K562 (cell line): ENCODE data around the gene EXOC6. TPM values are rescaled to one million over a fixed set of nuclear protein-coding genes. Genes with fewer than 3 reads are reported as not detected.

Experiments used
- ATAC-seq: fragments of 200-7000 bp; cut with Tn5 transposase; 3 replicates; pipeline ENCODE4 v1.9.1; 2020; ENCODE audit warnings: moderate library complexity
- BruUV-seq: library from RNA; stranded (reverse); fragments of 400-500 nt; replicated peaks from 2 replicates; lab custom pipeline; 2021; lab: Mats Ljungman, UMichigan
- CTCF ChIA-PET: fragments of 300-600 bp; formaldehyde crosslinking; extraction: SDS; loops from one replicate; lab custom pipeline; 2021; ENCODE audit warnings: low intra/inter-chr PET ratio; lab: Yijun Ruan, JAX
- POLR2A ChIA-PET: fragments of 300-600, 350-650 bp; sonication (Branson Sonifier 250); formaldehyde crosslinking; extraction: SDS; loops from one replicate; lab custom pipeline; 2021; ENCODE audit warnings: antibody characterized with exemption, inconsistent platforms; lab: Yijun Ruan, JAX
- DNase-seq, 4 experiments: peaks; one replicate each; pipeline versions ENCODE4 v3.0.0 to v3.0.0-alpha.2; 2011 to 2018; ENCODE audit warnings: low spot score in 3 of 4, mixed read lengths in 3 of 4; ENCODE audit errors: extremely low read depth in 1 of 4
- FAIRE-seq: peaks from 2 replicates; lab custom pipeline; 2011; peaks lifted over from hg19 to GRCh38; lab: Jason Lieb, UNC
- H2AFZ ChIP-seq: 2 replicates; pipeline ENCODE4 v1.6.0; 2011; ENCODE audit warnings: low read depth, low read length, control low read depth, inconsistent platforms
- H3K27ac ChIP-seq: fragments of 200-600 bp; 3 replicates; pipeline ENCODE4 v1.8.0; 2011; ENCODE audit warnings: low read depth, mild to moderate bottlenecking, control low read depth, inconsistent platforms, low read length, moderate library complexity, mixed read lengths; ENCODE audit errors: extremely low read depth
- H3K27me3 ChIP-seq, 2 experiments: fragments of 300-600 bp in 1 of 2; 2 replicates in 1 of 2; 3 replicates in 1 of 2; pipeline versions ENCODE4 v1.6.0 to v1.8.0; 2011; ENCODE audit warnings: inconsistent platforms in 2 of 2, low read length in 2 of 2, mild to moderate bottlenecking in 1 of 2, mixed read lengths in 1 of 2, moderate library complexity in 1 of 2; ENCODE audit not compliant: control insufficient read depth in 2 of 2, insufficient read depth in 2 of 2
- H3K36me3 ChIP-seq: fragments of 300-600 bp; 3 replicates; pipeline ENCODE4 v1.8.0; 2011; ENCODE audit warnings: mild to moderate bottlenecking, low read length, inconsistent platforms; ENCODE audit not compliant: control insufficient read depth, insufficient read depth
- H3K4me1 ChIP-seq, 2 experiments: fragments of 200-600 bp in 1 of 2; replicated peaks in 1 of 2; 2 replicates in 1 of 2; 3 replicates in 1 of 2; pipeline versions ENCODE4 v1.5.1 to v1.8.0; 2011; ENCODE audit warnings: inconsistent platforms in 2 of 2, low read length in 2 of 2, mild to moderate bottlenecking in 1 of 2, mixed read lengths in 1 of 2, moderate library complexity in 1 of 2; ENCODE audit not compliant: control insufficient read depth in 2 of 2, insufficient read depth in 2 of 2
- H3K4me2 ChIP-seq: 2 replicates; pipeline ENCODE4 v1.6.1; 2011; ENCODE audit warnings: low read length, control low read depth, inconsistent platforms, mixed read lengths; ENCODE audit not compliant: insufficient read depth
- H3K4me3 ChIP-seq: fragments of 200-600 bp; sonication (generic), shearing (Covaris generic); 2 replicates; pipeline ENCODE4 v1.5.1; 2016; ENCODE audit warnings: control low read depth, inconsistent platforms
- H3K79me2 ChIP-seq: fragments of 200-600 bp; 3 replicates; pipeline ENCODE4 v1.8.0; 2011; ENCODE audit warnings: low read length, inconsistent platforms; ENCODE audit not compliant: control insufficient read depth, insufficient read depth
- H3K9ac ChIP-seq, 2 experiments: 2 replicates each; pipeline versions ENCODE4 v1.6.0 to v1.6.1; 2011; ENCODE audit warnings: low read depth in 2 of 2, low read length in 2 of 2, control low read depth in 1 of 2, inconsistent platforms in 1 of 2, mild to moderate bottlenecking in 1 of 2, mixed read lengths in 1 of 2; ENCODE audit not compliant: insufficient read depth in 1 of 2
- H3K9me1 ChIP-seq: one replicate; pipeline ENCODE4 v1.6.0; 2011; ENCODE audit warnings: inconsistent platforms, mild to moderate bottlenecking, low read length, moderate library complexity; ENCODE audit not compliant: control insufficient read depth, insufficient read depth
- H3K9me3 ChIP-seq: replicated peaks from 2 replicates; pipeline ENCODE4 v1.5.1; 2011; ENCODE audit warnings: low read depth, low read length, inconsistent platforms; ENCODE audit not compliant: control insufficient read depth, insufficient read depth
- H4K20me1 ChIP-seq: replicated peaks from 2 replicates; pipeline ENCODE4 v1.6.1; 2011; ENCODE audit warnings: low read length, inconsistent platforms, mixed read lengths; ENCODE audit not compliant: control insufficient read depth, insufficient read depth
- ARID1B ChIP-seq: fragments of 450-650 bp; IDR thresholded peaks from 2 replicates; pipeline ENCODE4 v1.6.1; 2016; ENCODE audit warnings: antibody characterized with exemption, mild to moderate bottlenecking, inconsistent platforms
- CBFA2T2 ChIP-seq: fragments of 450-650 bp; conservative IDR thresholded peaks from 2 replicates; pipeline ENCODE4 v1.6.1; 2017; ENCODE audit warnings: mild to moderate bottlenecking
- CBFA2T3 ChIP-seq: fragments of 450-650 bp; IDR thresholded peaks from 2 replicates; pipeline ENCODE4 v1.6.1; 2017
- DPF2 ChIP-seq: fragments of 450-650 bp; IDR thresholded peaks from 2 replicates; pipeline ENCODE4 v1.6.1; 2016
- FOSL1 ChIP-seq: fragments of 200-800 bp; sonication (Bioruptor generic); conservative IDR thresholded peaks from 2 replicates; pipeline ENCODE4 v1.6.1; 2016; ENCODE audit warnings: missing genetic modification characterization, missing compliant biosample characterization
- NBN ChIP-seq: fragments of 450-650 bp; IDR thresholded peaks from 2 replicates; pipeline ENCODE4 v1.6.1; 2016; ENCODE audit warnings: low read depth, mild to moderate bottlenecking
- NFATC3 ChIP-seq: fragments of 450-650 bp; IDR thresholded peaks from 2 replicates; pipeline ENCODE4 v1.6.1; 2017; ENCODE audit warnings: mild to moderate bottlenecking
- NFYB ChIP-seq: IDR thresholded peaks from 2 replicates; pipeline ENCODE4 v1.6.1; 2011; ENCODE audit warnings: mild to moderate bottlenecking, moderate library complexity; ENCODE audit not compliant: insufficient read length; ENCODE audit errors: extremely low read depth
- SMARCE1 ChIP-seq: fragments of 450-650 bp; IDR thresholded peaks from 2 replicates; pipeline ENCODE4 v1.7.1; 2016; ENCODE audit warnings: mild to moderate bottlenecking
- TRIM24 ChIP-seq, 2 experiments: fragments of 450-650 bp; IDR thresholded peaks; 2 replicates each; pipeline ENCODE4 v1.6.1; 2016
- WGBS: fragments of 100-300 bp; shearing (Covaris generic); methylation state at CpG from one replicate; pipeline ENCODE4 v1.1.6; 2016; ENCODE audit warnings: low coverage, mixed read lengths; ENCODE audit not compliant: insufficient coverage; ENCODE audit errors: missing lambda C conversion rate; 5-methylcytosine and 5-hydroxymethylcytosine counted together
- in situ Hi-C: fragments of 300-500 bp; cut with MboI; formaldehyde crosslinking; loops from 4 replicates; pipeline ENCODE4 v1.15.0; 2018; ENCODE audit warnings: inconsistent platforms, mixed read lengths
- intact Hi-C: fragments of 100-400 bp; cut with micrococcal nuclease; formaldehyde crosslinking; loops from 2 replicates; pipeline ENCODE4 v1.14.2; 2022
- polyA plus RNA-seq, 8 experiments: library from polyadenylated mRNA; depleted of rRNA in 4 of 8; stranded (reverse) in 5 of 8; unstranded in 3 of 8; fragments of >200 nt; fragmentation: Nextera tagmentation in 2 of 8; fragmentation: Illumina TruSeq in 1 of 8; extraction: Ambion mirVana in 2 of 8; extraction: Trizol in 1 of 8; gene quantifications; 2 replicates each; pipeline versions ENCODE4 v1.2.1 to v1.2.3, GENCODE V29; 2011 to 2014; ENCODE audit warnings: inconsistent platforms in 1 of 8, missing spikeins in 1 of 8
- total RNA-seq, 7 experiments: library from RNA; depleted of rRNA in 6 of 7; stranded (reverse); fragments of >200 nt in 6 of 7; fragmentation: Illumina TruSeq in 2 of 7; extraction: Trizol in 2 of 7; gene quantifications; 2 replicates each; pipeline versions ENCODE4 v1.2.1 to v1.2.3, GENCODE V29; 2011 to 2021; ENCODE audit warnings: low replicate concordance in 1 of 7
- TF ChIP-seq, protein P1 (sequence below): sonication (generic); formaldehyde crosslinking; IDR thresholded peaks from 2 replicates; pipeline ENCODE4 v1.8.0; 2022; ENCODE audit warnings: mild to moderate bottlenecking, low read depth, missing genetic modification reagents
- TF ChIP-seq, protein P2 (sequence below): fragments of 450-650 bp; IDR thresholded peaks from 2 replicates; pipeline ENCODE4 v1.6.1; 2017; ENCODE audit warnings: mild to moderate bottlenecking, moderate library complexity
- TF ChIP-seq, protein P3 (sequence below): sonication (generic); formaldehyde crosslinking; IDR thresholded peaks from 2 replicates; pipeline ENCODE4 v1.8.1; 2023; ENCODE audit warnings: missing genetic modification reagents, mild to moderate bottlenecking, borderline replicate concordance

EXOC6 gene
- total and polyA plus RNA-seq, 9 of the 15 experiments (the other 6 are each of a cell fraction or from before 2014, with no cell fraction given) = 13.9 to 42.8 (median 24.9) TPM

DNA sequence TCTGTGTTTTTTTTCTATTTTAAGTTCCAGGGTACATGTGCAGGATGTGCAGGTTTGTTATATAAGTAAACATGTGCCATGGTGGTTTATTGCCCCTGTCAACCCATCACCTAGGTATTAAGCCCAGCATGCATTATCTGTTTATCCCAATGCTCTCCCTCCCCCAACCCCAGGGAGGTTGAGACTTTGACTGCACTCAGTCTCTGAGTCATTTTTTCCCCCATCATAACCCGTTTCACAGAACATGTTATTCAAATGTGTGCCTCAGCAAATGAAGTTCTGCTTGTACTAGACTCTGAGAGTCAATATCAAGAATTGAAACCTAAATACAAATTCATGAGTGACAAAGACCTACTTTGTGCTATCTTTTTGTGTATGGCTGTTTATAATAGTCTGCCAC, 142.3 kb downstream of the EXOC6 start:
- BruUV-seq = no TSS peak
- POLR2A ChIA-PET = no interaction called here
- peak; percentile 8 to 82 (median 38) for DNase-seq
- TF ChIP-seq NFYB = no peak
- TF ChIP-seq, protein P1, sequence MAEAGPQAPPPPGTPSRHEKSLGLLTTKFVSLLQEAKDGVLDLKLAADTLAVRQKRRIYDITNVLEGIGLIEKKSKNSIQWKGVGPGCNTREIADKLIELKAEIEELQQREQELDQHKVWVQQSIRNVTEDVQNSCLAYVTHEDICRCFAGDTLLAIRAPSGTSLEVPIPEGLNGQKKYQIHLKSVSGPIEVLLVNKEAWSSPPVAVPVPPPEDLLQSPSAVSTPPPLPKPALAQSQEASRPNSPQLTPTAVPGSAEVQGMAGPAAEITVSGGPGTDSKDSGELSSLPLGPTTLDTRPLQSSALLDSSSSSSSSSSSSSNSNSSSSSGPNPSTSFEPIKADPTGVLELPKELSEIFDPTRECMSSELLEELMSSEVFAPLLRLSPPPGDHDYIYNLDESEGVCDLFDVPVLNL (CRISPR knock-in tag) = no peak
- TF ChIP-seq SMARCE1 = peak; percentile 78
- peak; percentile 75; the same call in 1 of the 2 replicates for TF ChIP-seq NFATC3
- 0 out of 2 replicates have a peak, but pooled peaks have one; percentile 35 for TF ChIP-seq CBFA2T2
- TF ChIP-seq ARID1B = peak; percentile 73
- TF ChIP-seq FOSL1 = peak; percentile 85
- 0 out of 4 replicates have a peak, but pooled peaks of 1 of the 2 experiments have one; percentile 39 for TF ChIP-seq TRIM24 (IDR thresholded peaks at IDR 0.05)
- peak; percentile 78 for TF ChIP-seq DPF2
- no peak for TF ChIP-seq NBN
- peak; percentile 67 for TF ChIP-seq CBFA2T3
- TF ChIP-seq, protein P2, sequence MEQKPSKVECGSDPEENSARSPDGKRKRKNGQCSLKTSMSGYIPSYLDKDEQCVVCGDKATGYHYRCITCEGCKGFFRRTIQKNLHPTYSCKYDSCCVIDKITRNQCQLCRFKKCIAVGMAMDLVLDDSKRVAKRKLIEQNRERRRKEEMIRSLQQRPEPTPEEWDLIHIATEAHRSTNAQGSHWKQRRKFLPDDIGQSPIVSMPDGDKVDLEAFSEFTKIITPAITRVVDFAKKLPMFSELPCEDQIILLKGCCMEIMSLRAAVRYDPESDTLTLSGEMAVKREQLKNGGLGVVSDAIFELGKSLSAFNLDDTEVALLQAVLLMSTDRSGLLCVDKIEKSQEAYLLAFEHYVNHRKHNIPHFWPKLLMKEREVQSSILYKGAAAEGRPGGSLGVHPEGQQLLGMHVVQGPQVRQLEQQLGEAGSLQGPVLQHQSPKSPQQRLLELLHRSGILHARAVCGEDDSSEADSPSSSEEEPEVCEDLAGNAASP = no peak
- TF ChIP-seq, protein P3, sequence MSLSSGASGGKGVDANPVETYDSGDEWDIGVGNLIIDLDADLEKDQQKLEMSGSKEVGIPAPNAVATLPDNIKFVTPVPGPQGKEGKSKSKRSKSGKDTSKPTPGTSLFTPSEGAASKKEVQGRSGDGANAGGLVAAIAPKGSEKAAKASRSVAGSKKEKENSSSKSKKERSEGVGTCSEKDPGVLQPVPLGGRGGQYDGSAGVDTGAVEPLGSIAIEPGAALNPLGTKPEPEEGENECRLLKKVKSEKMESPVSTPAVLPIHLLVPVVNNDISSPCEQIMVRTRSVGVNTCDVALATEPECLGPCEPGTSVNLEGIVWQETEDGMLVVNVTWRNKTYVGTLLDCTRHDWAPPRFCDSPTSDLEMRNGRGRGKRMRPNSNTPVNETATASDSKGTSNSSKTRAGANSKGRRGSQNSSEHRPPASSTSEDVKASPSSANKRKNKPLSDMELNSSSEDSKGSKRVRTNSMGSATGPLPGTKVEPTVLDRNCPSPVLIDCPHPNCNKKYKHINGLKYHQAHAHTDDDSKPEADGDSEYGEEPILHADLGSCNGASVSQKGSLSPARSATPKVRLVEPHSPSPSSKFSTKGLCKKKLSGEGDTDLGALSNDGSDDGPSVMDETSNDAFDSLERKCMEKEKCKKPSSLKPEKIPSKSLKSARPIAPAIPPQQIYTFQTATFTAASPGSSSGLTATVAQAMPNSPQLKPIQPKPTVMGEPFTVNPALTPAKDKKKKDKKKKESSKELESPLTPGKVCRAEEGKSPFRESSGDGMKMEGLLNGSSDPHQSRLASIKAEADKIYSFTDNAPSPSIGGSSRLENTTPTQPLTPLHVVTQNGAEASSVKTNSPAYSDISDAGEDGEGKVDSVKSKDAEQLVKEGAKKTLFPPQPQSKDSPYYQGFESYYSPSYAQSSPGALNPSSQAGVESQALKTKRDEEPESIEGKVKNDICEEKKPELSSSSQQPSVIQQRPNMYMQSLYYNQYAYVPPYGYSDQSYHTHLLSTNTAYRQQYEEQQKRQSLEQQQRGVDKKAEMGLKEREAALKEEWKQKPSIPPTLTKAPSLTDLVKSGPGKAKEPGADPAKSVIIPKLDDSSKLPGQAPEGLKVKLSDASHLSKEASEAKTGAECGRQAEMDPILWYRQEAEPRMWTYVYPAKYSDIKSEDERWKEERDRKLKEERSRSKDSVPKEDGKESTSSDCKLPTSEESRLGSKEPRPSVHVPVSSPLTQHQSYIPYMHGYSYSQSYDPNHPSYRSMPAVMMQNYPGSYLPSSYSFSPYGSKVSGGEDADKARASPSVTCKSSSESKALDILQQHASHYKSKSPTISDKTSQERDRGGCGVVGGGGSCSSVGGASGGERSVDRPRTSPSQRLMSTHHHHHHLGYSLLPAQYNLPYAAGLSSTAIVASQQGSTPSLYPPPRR (CRISPR knock-in tag) = no peak

More for the DNA sequence above, 142.3 kb downstream of the EXOC6 start:
- FAIRE-seq (peak; percentile 86), ATAC-seq (peak; percentile 89)
- CTCF ChIA-PET = no interaction called here
- H3K4me3 ChIP-seq = no peak overlapping the region
- H2AFZ ChIP-seq = peak overlapping the region; percentile 14
- H3K9me1 ChIP-seq = no peaks in the 10 kb centered on the region
- intact Hi-C loops (no loop called here), in situ Hi-C loops (no loop called here)
- peak overlapping the region; percentile 34 for H3K4me2 ChIP-seq
- H3K79me2 ChIP-seq = no peaks in the 10 kb centered on the region
- H3K4me1 ChIP-seq = peaks cover 0 to 20% of the 10 kb centered on the region in 2 experiments; a peak in 2 of 5 replicates
- no peaks in the 10 kb centered on the region for H3K36me3 ChIP-seq
- H3K9ac ChIP-seq = no peak overlapping the region; a peak in 1 of 4 replicates
- WGBS = 0% methylated on average over 1 of the region's 1 CpG
- no peaks in the 10 kb centered on the region for H3K9me3 ChIP-seq
- H3K27me3 ChIP-seq = no peaks in the 10 kb centered on the region
- H3K27ac ChIP-seq = peak overlapping the region; percentile 74
- no peaks in the 10 kb centered on the region for H4K20me1 ChIP-seq
